SK-N-SH (cell line): ENCODE data around the gene SORL1. TPM values are rescaled to one million over a fixed set of nuclear protein-coding genes. Genes with fewer than 3 reads are reported as not detected.

Experiments used
- CTCF ChIA-PET: fragments of 300-600, 350-600 bp; formaldehyde crosslinking; extraction: SDS; loops from one replicate; lab custom pipeline; 2021; lab: Yijun Ruan, JAX
- POLR2A ChIA-PET: fragments of 350-600 bp; sonication (Branson Sonifier 250); formaldehyde crosslinking; extraction: SDS; loops from one replicate; lab custom pipeline; 2020; ENCODE audit warnings: antibody characterized with exemption, inconsistent platforms; lab: Yijun Ruan, JAX
- DNase-seq: peaks from one replicate; pipeline ENCODE4 v3.0.0; 2012
- H2AFZ ChIP-seq: fragments of 200-600 bp; sonication (generic); 2 replicates; pipeline ENCODE4 v1.8.1; 2016; ENCODE audit warnings: antibody characterized with exemption, mild to moderate bottlenecking, low read depth
- H3F3A ChIP-seq: fragments of 200-600 bp; sonication (generic); replicated peaks from 2 replicates; pipeline ENCODE3; 2016; ENCODE audit warnings: antibody characterized with exemption, mild to moderate bottlenecking; ENCODE audit not compliant: insufficient read depth
- H3K27ac ChIP-seq, 2 experiments: fragments of 200-500 bp in 1 of 2; fragments of 200-600 bp in 1 of 2; sonication (Bioruptor generic) in 1 of 2; sonication (generic), shearing (Covaris generic) in 1 of 2; 2 replicates each; pipeline versions ENCODE4 v1.5.1 to v1.6.1; 2014 to 2016; ENCODE audit warnings: low read depth in 2 of 2, inconsistent platforms in 1 of 2, low read length in 1 of 2, mild to moderate bottlenecking in 1 of 2, mixed read lengths in 1 of 2
- H3K27me3 ChIP-seq: fragments of 200-600 bp; sonication (generic), shearing (Covaris generic); 2 replicates; pipeline ENCODE4 v1.6.1; 2016; ENCODE audit warnings: mixed run types; ENCODE audit not compliant: insufficient read depth
- H3K36me3 ChIP-seq, 2 experiments: fragments of 200-500 bp in 1 of 2; fragments of 200-600 bp in 1 of 2; sonication (Bioruptor generic) in 1 of 2; sonication (generic) in 1 of 2; replicated peaks in 1 of 2; 2 replicates each; pipeline versions ENCODE3 to v1.5.1; 2014 to 2016; ENCODE audit warnings: low read length in 1 of 2, mild to moderate bottlenecking in 1 of 2; ENCODE audit not compliant: insufficient read depth in 2 of 2, control insufficient read depth in 1 of 2
- H3K4me1 ChIP-seq, 2 experiments: fragments of 200-500 bp in 1 of 2; fragments of 200-600 bp in 1 of 2; sonication (Bioruptor generic) in 1 of 2; sonication (generic), shearing (Covaris generic) in 1 of 2; 2 replicates each; pipeline versions ENCODE4 v1.5.1 to v1.6.1; 2014 to 2016; ENCODE audit warnings: low read depth in 1 of 2, low read length in 1 of 2, mixed run types in 1 of 2; ENCODE audit not compliant: insufficient read depth in 2 of 2, control insufficient read depth in 1 of 2
- H3K4me2 ChIP-seq: fragments of 200-600 bp; sonication (generic), shearing (Covaris generic); 2 replicates; pipeline ENCODE4 v1.6.1; 2017; ENCODE audit warnings: mixed run types
- H3K4me3 ChIP-seq, 2 experiments: fragments of 200-500 bp in 1 of 2; fragments of 200-600 bp in 1 of 2; sonication (Bioruptor generic) in 1 of 2; sonication (generic), shearing (Covaris generic) in 1 of 2; 2 replicates each; pipeline versions ENCODE4 v1.5.1 to v1.8.1; 2014 to 2016; ENCODE audit warnings: low read depth in 2 of 2, inconsistent platforms in 1 of 2, low read length in 1 of 2, mild to moderate bottlenecking in 1 of 2, mixed read lengths in 1 of 2, moderate library complexity in 1 of 2
- H3K79me2 ChIP-seq: fragments of 200-600 bp; sonication (generic); 2 replicates; pipeline ENCODE4 v1.8.1; 2017; ENCODE audit warnings: mild to moderate bottlenecking; ENCODE audit not compliant: insufficient read depth
- H3K9ac ChIP-seq: fragments of 200-600 bp; sonication (generic); 2 replicates; pipeline ENCODE4 v1.6.1; 2017; ENCODE audit warnings: mixed run types
- H3K9me2 ChIP-seq: fragments of 200-600 bp; sonication (generic); 2 replicates; pipeline ENCODE4 v1.6.1; 2017; ENCODE audit warnings: mixed run types
- H3K9me3 ChIP-seq: fragments of 200-600 bp; sonication (generic); 2 replicates; pipeline ENCODE4 v1.6.1; 2017; ENCODE audit warnings: mixed run types, mild to moderate bottlenecking, moderate library complexity
- H4K20me1 ChIP-seq: fragments of 200-600 bp; sonication (generic); 2 replicates; pipeline ENCODE4 v1.6.1; 2017; ENCODE audit warnings: mild to moderate bottlenecking, mixed run types; ENCODE audit not compliant: insufficient read depth
- CTCF ChIP-seq: fragments of 200-600 bp; sonication (generic); IDR thresholded peaks from 2 replicates; pipeline ENCODE4 v1.6.1; 2017; ENCODE audit warnings: antibody characterized with exemption, mild to moderate bottlenecking, moderate library complexity
- ELF1 ChIP-seq: IDR thresholded peaks from 2 replicates; pipeline ENCODE4 v1.4.0; 2012
- EP300 ChIP-seq, 2 experiments: IDR thresholded peaks; 2 replicates each; pipeline versions ENCODE4 v1.4.0 to v1.6.1; 2012; ENCODE audit warnings: borderline replicate concordance in 1 of 2, low read depth in 1 of 2, low read length in 1 of 2
- FOSL2 ChIP-seq: IDR thresholded peaks from 2 replicates; pipeline ENCODE4 v1.4.0; 2012; ENCODE audit warnings: low read depth, mild to moderate bottlenecking, moderate library complexity, borderline replicate concordance
- FOXJ3 ChIP-seq: sonication (generic); formaldehyde crosslinking; IDR thresholded peaks from 2 replicates; pipeline ENCODE4 v1.5.1; 2020; ENCODE audit warnings: mild to moderate bottlenecking, missing genetic modification reagents
- FOXM1 ChIP-seq: IDR thresholded peaks from 2 replicates; pipeline ENCODE4 v1.4.0; 2012; ENCODE audit warnings: low read depth, mild to moderate bottlenecking
- IRF3 ChIP-seq: fragments of 150-350 bp; IDR thresholded peaks from 2 replicates; pipeline ENCODE4 v1.6.1; 2016; ENCODE audit warnings: mild to moderate bottlenecking, low read depth, low read length
- JUND ChIP-seq: IDR thresholded peaks from 2 replicates; pipeline ENCODE4 v1.4.0; 2012
- MXI1 ChIP-seq: IDR thresholded peaks from 2 replicates; pipeline ENCODE4 v1.6.1; 2012; ENCODE audit warnings: mild to moderate bottlenecking, low read depth, low read length, improper control_type of control experiment
- NFIC ChIP-seq: IDR thresholded peaks from 2 replicates; pipeline ENCODE4 v1.4.0; 2012; ENCODE audit warnings: borderline replicate concordance
- NRF1 ChIP-seq: IDR thresholded peaks from 2 replicates; pipeline ENCODE4 v1.6.1; 2012; ENCODE audit warnings: low read depth, mild to moderate bottlenecking, low read length
- POLR2AphosphoS5 ChIP-seq: IDR thresholded peaks from 2 replicates; pipeline ENCODE4 v1.6.1; 2012; ENCODE audit warnings: low read depth, low read length
- RFX5 ChIP-seq: IDR thresholded peaks from 2 replicates; pipeline ENCODE4 v1.6.1; 2012; ENCODE audit warnings: mild to moderate bottlenecking, improper control_type of control experiment, low read length
- SIN3A ChIP-seq: IDR thresholded peaks from 2 replicates; pipeline ENCODE4 v1.6.1; 2012; ENCODE audit warnings: low read depth, mild to moderate bottlenecking, low read length, moderate library complexity, borderline replicate concordance
- TCF12 ChIP-seq: IDR thresholded peaks from 2 replicates; pipeline ENCODE4 v1.4.0; 2012
- TEAD4 ChIP-seq: IDR thresholded peaks from 2 replicates; pipeline ENCODE4 v1.4.0; 2012; ENCODE audit warnings: mild to moderate bottlenecking, borderline replicate concordance; ENCODE audit not compliant: insufficient read depth
- USF1 ChIP-seq: IDR thresholded peaks from 2 replicates; pipeline ENCODE4 v1.4.0; 2012; ENCODE audit warnings: low read depth, borderline replicate concordance
- USF2 ChIP-seq: fragments of 150-350 bp; IDR thresholded peaks from 2 replicates; pipeline ENCODE4 v1.6.1; 2017; ENCODE audit warnings: antibody characterized with exemption, low read length, low read depth, borderline replicate concordance
- WGBS: methylation state at CpG from one replicate; pipeline ENCODE4 v1.1.6; 2017; ENCODE audit warnings: low lambda C conversion rate; 5-methylcytosine and 5-hydroxymethylcytosine counted together
- polyA plus RNA-seq, 3 experiments: library from polyadenylated mRNA; depleted of rRNA; stranded (reverse); fragments of >200 nt; gene quantifications; 2 replicates each; pipeline ENCODE4 v1.2.3, GENCODE V29; 2012

Gene SORL1
- polyA plus RNA-seq, 1 of the 3 experiments (the other 2 are of a cell fraction), result 7.1 TPM

- Histone ChIP-seq H3K27me3 (no peaks in the 10 kb centered on the region), H3K4me1 (no peaks in the 10 kb centered on the region), H4K20me1 (no peaks in the 10 kb centered on the region), H3K9ac (no peak overlapping the region), H3K9me3 (peaks cover 3% of the 10 kb centered on the region; the same call in 1 of the 2 replicates), H2AFZ (no peak overlapping the region), H3K36me3 (no peaks in the 10 kb centered on the region), H3K4me3 (no peak overlapping the region)
- WGBS, result 43% methylated on average over 2 of the region's 2 CpGs
- CTCF ChIA-PET, result interaction anchor here (1.2 kb wide), 1 partner anchor 191 kb away, joined by 3 read pairs; no protein-coding TSS in a partner anchor
- TF ChIP-seq CTCF (no peak), USF2 (no peak), FOSL2 (no peak), FOXM1 (no peak), RFX5 (no peak), MXI1 (no peak), ELF1 (no peak), IRF3 (no peak), NFIC (no peak), JUND (no peak), FOXJ3 (CRISPR knock-in tag) (no peak), USF1 (no peak), SIN3A (no peak), EP300 (IDR thresholded peaks at IDR 0.05; ENCODE audit: borderline replicate concordance in 1 of 2, low read depth in 1 of 2, low read length in 1 of 2) (no peak), TEAD4 (no peak), POLR2AphosphoS5 (no peak), TCF12 (no peak), NRF1 (no peak)
- TF ChIP-seq, all 33 proteins: peak for 0
- no peak for DNase-seq
- Histone ChIP-seq H3K4me2 (no peak overlapping the region), H3F3A (no peaks in the 10 kb centered on the region), H3K27ac (no peak overlapping the region), H3K79me2 (no peaks in the 10 kb centered on the region), H3K9me2 (no peaks in the 10 kb centered on the region)
- POLR2A ChIA-PET, result no interaction called here
Observed at GRCh38 chr11:121510438-121510837, 58.3 kb downstream of the SORL1 start.
